GM23248 (cell line): Measurements from ENCODE around the gene TAL1. TPM values are rescaled to one million over a fixed set of nuclear protein-coding genes. Genes with fewer than 3 reads are reported as not detected.

Experiments used
- DNase-seq: peaks from one replicate; pipeline ENCODE4 v3.0.0-alpha.2; 2015
- H2AFZ ChIP-seq: fragments of 200-600 bp; sonication (generic); 2 replicates; pipeline ENCODE4 v1.6.1; 2016; ENCODE audit warnings: antibody characterized with exemption
- H3F3A ChIP-seq: fragments of 200-600 bp; sonication (generic); 2 replicates; pipeline ENCODE4 v1.6.1; 2016; ENCODE audit warnings: mild to moderate bottlenecking, antibody characterized with exemption, mixed run types; ENCODE audit not compliant: insufficient read depth
- H3K27ac ChIP-seq: fragments of 200-600 bp; sonication (generic); 2 replicates; pipeline ENCODE4 v1.5.1; 2016; ENCODE audit warnings: mild to moderate bottlenecking
- H3K27me3 ChIP-seq: fragments of 200-600 bp; sonication (generic); replicated peaks from 2 replicates; pipeline ENCODE4 v1.6.1; 2016; ENCODE audit warnings: mild to moderate bottlenecking; ENCODE audit not compliant: insufficient read depth
- H3K36me3 ChIP-seq: fragments of 200-600 bp; sonication (generic); 2 replicates; pipeline ENCODE4 v1.6.1; 2016; ENCODE audit warnings: low read depth, mild to moderate bottlenecking
- H3K4me1 ChIP-seq: fragments of 200-600 bp; sonication (generic); 2 replicates; pipeline ENCODE4 v1.6.1; 2016; ENCODE audit warnings: mild to moderate bottlenecking; ENCODE audit not compliant: insufficient read depth
- H3K4me2 ChIP-seq: fragments of 200-600 bp; sonication (generic); one replicate; pipeline ENCODE4 v1.6.1; 2016; ENCODE audit warnings: mild to moderate bottlenecking; ENCODE audit not compliant: unreplicated experiment
- H3K4me3 ChIP-seq: fragments of 200-600 bp; sonication (generic); 2 replicates; pipeline ENCODE4 v1.5.1; 2016; ENCODE audit warnings: mild to moderate bottlenecking
- H3K79me2 ChIP-seq: fragments of 200-600 bp; sonication (generic); 2 replicates; pipeline ENCODE4 v1.6.1; 2016; ENCODE audit warnings: mild to moderate bottlenecking; ENCODE audit not compliant: insufficient read depth
- H3K9ac ChIP-seq: fragments of 200-600 bp; sonication (generic); 2 replicates; pipeline ENCODE4 v1.6.1; 2016; ENCODE audit warnings: mild to moderate bottlenecking
- H3K9me2 ChIP-seq: fragments of 200-600 bp; sonication (generic); 2 replicates; pipeline ENCODE4 v1.6.1; 2016; ENCODE audit warnings: mixed run types, mild to moderate bottlenecking, moderate library complexity; ENCODE audit not compliant: insufficient read depth
- H3K9me3 ChIP-seq: fragments of 200-600 bp; sonication (generic); one replicate; pipeline ENCODE4 v1.6.1; 2017; ENCODE audit warnings: low read depth
- H4K20me1 ChIP-seq: fragments of 200-600 bp; sonication (generic); 2 replicates; pipeline ENCODE4 v1.6.0; 2016; ENCODE audit not compliant: insufficient read depth
- EZH2 ChIP-seq: fragments of 200-600 bp; sonication (generic); IDR thresholded peaks from 2 replicates; pipeline ENCODE4 v1.6.1; 2018; ENCODE audit warnings: antibody characterized with exemption, mild to moderate bottlenecking; ENCODE audit not compliant: insufficient read depth, poor library complexity, severe bottlenecking
- EZH2phosphoT487 ChIP-seq: fragments of 200-600 bp; sonication (generic); IDR thresholded peaks from 2 replicates; pipeline ENCODE4 v1.6.1; 2018; ENCODE audit warnings: antibody characterized with exemption, moderate library complexity, mild to moderate bottlenecking, low read depth; ENCODE audit not compliant: insufficient read depth
- WGBS, 2 experiments: methylation state at CpG; one replicate each; pipeline ENCODE4 v1.1.6; 2015 to 2017; ENCODE audit warnings: low lambda C conversion rate in 2 of 2, low coverage in 1 of 2; ENCODE audit errors: missing lambda C conversion rate in 2 of 2; 5-methylcytosine and 5-hydroxymethylcytosine counted together
- in situ Hi-C: fragments of 300-500 bp; cut with MboI; formaldehyde crosslinking; loops from 2 replicates; pipeline ENCODE4 v1.15.0; 2020
- polyA plus RNA-seq: library from polyadenylated mRNA; unstranded; fragments of >200 nt; fragmentation: Nextera tagmentation; extraction: Ambion mirVana; gene quantifications from 2 replicates; pipeline ENCODE4 v1.2.1, GENCODE V29; 2016
- total RNA-seq: library from RNA; depleted of rRNA; stranded (reverse); fragments of >200 nt; shearing (Covaris generic); gene quantifications from 2 replicates; pipeline ENCODE4 v1.2.3, GENCODE V29; 2014

TAL1 gene
- total and polyA plus RNA-seq, 2 experiments from 2014 or later: not detected

DNA sequence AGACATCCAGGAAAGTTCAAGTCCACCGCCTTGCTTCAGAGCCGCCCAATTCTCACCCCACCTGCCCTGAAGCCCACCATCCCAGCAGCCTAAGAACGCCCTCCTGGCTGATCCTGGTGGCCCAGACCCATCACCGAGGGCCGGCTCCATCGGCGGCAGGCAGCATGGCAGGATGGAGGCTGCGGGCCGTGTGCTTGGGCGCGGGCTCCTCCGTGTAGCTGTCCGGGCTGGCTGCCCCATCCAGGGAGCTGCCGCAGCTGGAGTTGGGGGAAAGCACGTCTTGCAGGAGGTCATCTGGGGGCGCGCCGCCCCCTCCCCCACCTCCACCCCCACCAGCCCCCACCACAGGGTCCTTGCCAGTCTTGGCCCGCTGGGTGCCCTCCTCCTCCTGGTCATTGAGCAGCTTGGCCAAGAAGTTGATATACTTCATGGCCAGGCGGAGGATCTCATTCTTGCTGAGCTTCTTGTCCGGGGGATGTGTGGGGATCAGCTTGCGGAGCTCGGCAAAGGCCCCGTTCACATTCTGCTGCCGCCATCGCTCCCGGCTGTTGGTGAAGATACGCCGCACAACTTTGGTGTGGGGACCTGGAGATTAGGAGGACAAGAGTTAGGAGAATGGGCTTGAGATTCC lies 12.3 kb downstream of the TAL1 start:
- Histone ChIP-seq H3K27ac (no peak overlapping the region), H3K9me3 (no peaks in the 10 kb centered on the region), H3K4me1 (no peaks in the 10 kb centered on the region), H3K36me3 (no peaks in the 10 kb centered on the region), H3F3A (no peaks in the 10 kb centered on the region), H3K27me3 (peaks cover 31% of the 10 kb centered on the region), H3K4me3 (no peak overlapping the region), H3K4me2 (no peak overlapping the region), H3K9ac (no peak overlapping the region), H4K20me1 (no peaks in the 10 kb centered on the region), H3K9me2 (no peaks in the 10 kb centered on the region), H2AFZ (no peak overlapping the region), H3K79me2 (no peaks in the 10 kb centered on the region)
- 71 to 75% methylated on average over 25 to 27 of the region's 29 CpGs for WGBS, 2 experiments
- in situ Hi-C loops: no loop called here
- DNase-seq: no peak
- no peak for TF ChIP-seq EZH2
- TF ChIP-seq EZH2phosphoT487: no peak

GRCh38 chr1:47219001-47219400 lies 13.0 kb downstream of the TAL1 start:
- in situ Hi-C loops: no loop called here
- Histone ChIP-seq H3K27me3 (peaks cover 24% of the 10 kb centered on the region), H3K4me1 (no peaks in the 10 kb centered on the region), H3K36me3 (no peaks in the 10 kb centered on the region), H3F3A (no peaks in the 10 kb centered on the region), H3K27ac (no peak overlapping the region), H3K9me2 (no peaks in the 10 kb centered on the region), H3K79me2 (no peaks in the 10 kb centered on the region), H3K4me2 (no peak overlapping the region), H3K9me3 (no peaks in the 10 kb centered on the region), H3K9ac (no peak overlapping the region), H3K4me3 (no peak overlapping the region), H4K20me1 (no peaks in the 10 kb centered on the region), H2AFZ (no peak overlapping the region)
- TF ChIP-seq EZH2phosphoT487 (no peak), EZH2 (no peak)
- WGBS, 2 experiments: 40 to 41% methylated on average over 4 of the region's 4 CpGs
- DNase-seq: no peak

DNA sequence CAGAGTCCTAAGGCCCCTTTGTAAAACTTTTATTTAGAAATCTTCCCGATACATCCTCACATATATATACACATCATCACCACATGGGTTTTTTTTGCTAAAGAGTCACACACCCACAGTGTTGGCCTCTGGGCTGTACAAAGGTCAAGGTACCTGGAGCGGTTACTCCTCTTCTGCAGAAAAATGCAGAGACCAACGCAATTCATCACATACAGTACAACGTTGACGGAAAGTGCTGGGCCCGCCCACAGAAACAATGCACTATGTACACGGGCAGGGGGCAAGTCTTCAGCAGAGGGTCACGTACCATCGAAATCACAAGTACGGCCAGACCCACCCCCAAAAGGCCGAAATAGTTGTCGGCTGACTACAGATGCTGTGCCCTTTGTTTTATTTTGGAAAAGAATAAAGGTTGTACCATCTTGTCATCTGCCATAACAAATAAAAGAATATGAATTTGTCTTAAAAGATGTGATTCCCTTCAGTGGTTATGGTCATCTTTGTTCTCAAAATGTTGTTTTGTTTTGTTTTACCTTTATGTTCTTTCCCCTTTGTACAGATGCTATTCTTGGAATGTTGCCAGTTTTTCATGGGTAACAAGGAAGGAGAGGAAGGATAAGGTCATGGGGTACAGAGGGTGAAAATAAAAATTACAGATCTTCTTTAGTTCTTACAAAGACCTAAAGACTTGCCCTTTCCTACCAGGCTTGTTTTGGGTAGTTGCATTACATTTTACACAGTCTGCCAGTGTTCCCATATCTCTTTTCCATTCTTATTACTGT lies 15.6 kb downstream of the TAL1 start:
- H3K27me3 ChIP-seq: no peaks in the 10 kb centered on the region; the same call in none of the 2 replicates
- H2AFZ ChIP-seq: no peak overlapping the region
- H4K20me1 ChIP-seq: no peaks in the 10 kb centered on the region
- no peak for DNase-seq
- TF ChIP-seq EZH2phosphoT487: no peak
- no peak for TF ChIP-seq EZH2
- no peak overlapping the region for H3K4me3 ChIP-seq
- H3K79me2 ChIP-seq: no peaks in the 10 kb centered on the region
- H3K9me3 ChIP-seq: no peaks in the 10 kb centered on the region
- WGBS, 2 experiments: 86 to 89% methylated on average over 12 of the region's 12 CpGs
- H3K4me1 ChIP-seq: no peaks in the 10 kb centered on the region
- H3K4me2 ChIP-seq: no peak overlapping the region
- H3K27ac ChIP-seq: no peak overlapping the region
- H3F3A ChIP-seq: no peaks in the 10 kb centered on the region
- H3K9me2 ChIP-seq: no peaks in the 10 kb centered on the region
- no peaks in the 10 kb centered on the region for H3K36me3 ChIP-seq
- in situ Hi-C loops: no loop called here
- H3K9ac ChIP-seq: no peak overlapping the region

DNA sequence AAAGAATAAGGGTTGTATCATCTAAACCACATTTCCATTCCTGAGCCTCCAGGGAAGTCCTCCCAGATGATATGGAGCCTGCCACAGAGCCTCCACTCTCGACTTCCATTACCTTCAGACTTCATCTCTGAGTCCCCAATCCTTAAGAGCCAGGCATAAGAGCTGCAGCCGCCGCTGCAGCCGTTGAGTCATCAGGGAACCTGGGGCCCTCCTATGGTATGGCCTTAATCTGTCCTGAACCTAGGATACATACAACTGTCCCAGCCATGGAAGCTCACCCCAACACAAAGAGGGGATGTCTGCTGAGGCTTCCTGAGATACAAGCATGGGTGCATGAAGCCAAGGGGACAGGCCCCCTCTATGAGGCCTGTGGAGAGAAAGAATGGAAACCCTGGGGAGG lies 16.3 kb downstream of the TAL1 start:
- Histone ChIP-seq H3F3A (no peaks in the 10 kb centered on the region), H3K9me2 (no peaks in the 10 kb centered on the region), H3K36me3 (no peaks in the 10 kb centered on the region), H3K27me3 (no peaks in the 10 kb centered on the region; the same call in none of the 2 replicates), H3K4me1 (no peaks in the 10 kb centered on the region), H3K79me2 (no peaks in the 10 kb centered on the region), H4K20me1 (no peaks in the 10 kb centered on the region), H3K27ac (no peak overlapping the region), H2AFZ (no peak overlapping the region), H3K4me3 (no peak overlapping the region), H3K9me3 (no peaks in the 10 kb centered on the region), H3K9ac (no peak overlapping the region), H3K4me2 (no peak overlapping the region)
- TF ChIP-seq EZH2phosphoT487: no peak
- no peak for DNase-seq
- 86 to 90% methylated on average over 4 of the region's 4 CpGs for WGBS, 2 experiments
- in situ Hi-C loops: no loop called here
